CD14-positive monocyte (primary cell): ENCODE measurements around the gene KIF3C. TPM values are rescaled to one million over a fixed set of nuclear protein-coding genes. Genes with fewer than 3 reads are reported as not detected.
A peak's percentile ranks its signal among the peaks of the same experiment; 100 is the strongest.

Experiments
- DNase-seq, 3 donors: peaks; one replicate each; pipeline ENCODE4 v3.0.0-alpha.2; 2011 to 2022
- H2AFZ ChIP-seq: 2 replicates; pipeline ENCODE4 v1.6.0; 2012; ENCODE audit warnings: mild to moderate bottlenecking, low read depth, low read length, inconsistent platforms; ENCODE audit not compliant: insufficient read depth, poor library complexity, severe bottlenecking
- H3K27ac ChIP-seq, 2 donors: 1 replicate in 1 of 2; 2 replicates in 1 of 2; pipeline ENCODE4 v1.5.1; 2012 to 2013; ENCODE audit warnings: low read length in 2 of 2, control low read depth in 1 of 2, inconsistent platforms in 1 of 2, low read depth in 1 of 2, mild to moderate bottlenecking in 1 of 2
- H3K27me3 ChIP-seq, 2 donors: one replicate each; pipeline versions ENCODE4 v1.6.0 to v1.6.1; 2011 to 2013; ENCODE audit warnings: low read length in 2 of 2; ENCODE audit not compliant: control insufficient read depth in 2 of 2, insufficient read depth in 2 of 2
- H3K36me3 ChIP-seq, 2 donors: replicated peaks in 1 of 2; 1 replicate in 1 of 2; 2 replicates in 1 of 2; pipeline versions ENCODE4 v1.5.1 to v1.6.1; 2012 to 2013; ENCODE audit warnings: low read length in 2 of 2, control low read depth in 1 of 2, inconsistent platforms in 1 of 2, mild to moderate bottlenecking in 1 of 2; ENCODE audit not compliant: insufficient read depth in 2 of 2, control insufficient read depth in 1 of 2
- H3K4me1 ChIP-seq, 2 donors: 1 replicate in 1 of 2; 2 replicates in 1 of 2; pipeline versions ENCODE4 v1.5.1 to v1.6.1; 2012 to 2013; ENCODE audit warnings: low read length in 2 of 2, control low read depth in 1 of 2, inconsistent platforms in 1 of 2, mild to moderate bottlenecking in 1 of 2, moderate library complexity in 1 of 2; ENCODE audit not compliant: insufficient read depth in 2 of 2, control insufficient read depth in 1 of 2
- H3K4me2 ChIP-seq: replicated peaks from 2 replicates; pipeline ENCODE3; 2012; ENCODE audit warnings: low read length, moderate library complexity, mild to moderate bottlenecking; ENCODE audit not compliant: poor library complexity, severe bottlenecking; ENCODE audit errors: extremely low read depth
- H3K4me3 ChIP-seq, 3 experiments: fragments of 200-600 bp in 1 of 3; sonication (generic) in 1 of 3; replicated peaks in 1 of 3; 1 replicate in 2 of 3; 2 replicates in 1 of 3; pipeline ENCODE4 v1.5.1; 2011 to 2013; ENCODE audit warnings: low read length in 3 of 3, mild to moderate bottlenecking in 3 of 3, control low read depth in 2 of 3, low read depth in 2 of 3, inconsistent platforms in 1 of 3, moderate library complexity in 1 of 3
- H3K79me2 ChIP-seq: 2 replicates; pipeline ENCODE4 v1.6.0; 2012; ENCODE audit warnings: mild to moderate bottlenecking, control low read depth, inconsistent platforms, low read length, moderate library complexity; ENCODE audit not compliant: insufficient read depth
- H3K9ac ChIP-seq: 2 replicates; pipeline ENCODE4 v1.6.0; 2017; ENCODE audit warnings: low read length, mild to moderate bottlenecking; ENCODE audit not compliant: insufficient read depth, poor library complexity, severe bottlenecking
- H3K9me3 ChIP-seq, 2 donors: replicated peaks in 1 of 2; 1 replicate in 1 of 2; 2 replicates in 1 of 2; pipeline versions ENCODE4 v1.5.1 to v1.6.1; 2012 to 2013; ENCODE audit warnings: low read length in 2 of 2, control low read depth in 1 of 2; ENCODE audit not compliant: control insufficient read depth in 1 of 2, insufficient read depth in 1 of 2
- H4K20me1 ChIP-seq: 2 replicates; pipeline ENCODE4 v1.6.0; 2012; ENCODE audit warnings: mild to moderate bottlenecking, low read length, control low read depth, moderate library complexity; ENCODE audit not compliant: insufficient read depth
- H3K27ac Mint-ChIP-seq, 7 donors: one replicate each; pipeline ENCODE4 v1.8.0; 2020; ENCODE audit warnings: mild to moderate bottlenecking in 7 of 7, mixed read lengths in 7 of 7, moderate library complexity in 6 of 7, inconsistent platforms in 2 of 7
- H3K27me3 Mint-ChIP-seq, 3 donors: one replicate each; pipeline ENCODE4 v1.8.0; 2021 to 2022; ENCODE audit warnings: low read depth in 3 of 3, mild to moderate bottlenecking in 3 of 3, mixed read lengths in 3 of 3, moderate library complexity in 3 of 3, inconsistent platforms in 1 of 3
- H3K36me3 Mint-ChIP-seq, 2 donors: one replicate each; pipeline ENCODE4 v1.8.0; 2020; ENCODE audit warnings: mixed read lengths in 2 of 2, inconsistent platforms in 1 of 2, mild to moderate bottlenecking in 1 of 2
- H3K4me1 Mint-ChIP-seq: one replicate; pipeline ENCODE4 v1.8.0; 2020; ENCODE audit warnings: mild to moderate bottlenecking, mixed read lengths
- H3K4me3 Mint-ChIP-seq, 2 donors: one replicate each; pipeline ENCODE4 v1.8.0; 2020; ENCODE audit warnings: mild to moderate bottlenecking in 2 of 2, mixed read lengths in 2 of 2, moderate library complexity in 1 of 2
- H3K9me3 Mint-ChIP-seq, 7 donors: one replicate each; pipeline ENCODE4 v1.8.0; 2020 to 2022; ENCODE audit warnings: mixed read lengths in 7 of 7, mild to moderate bottlenecking in 6 of 7, moderate library complexity in 6 of 7, inconsistent platforms in 2 of 7
- CTCF ChIP-seq: fragments of 200-600 bp; IDR thresholded peaks from one replicate; pipeline ENCODE4 v1.8.0; 2022; ENCODE audit warnings: antibody characterized with exemption, mild to moderate bottlenecking
- WGBS: methylation state at CpG from one replicate; pipeline ENCODE4 v1.1.5; 2013; ENCODE audit warnings: missing lambda C conversion rate; ENCODE audit not compliant: insufficient coverage; 5-methylcytosine and 5-hydroxymethylcytosine counted together
- intact Hi-C, 2 donors: fragments of 100-400 bp; cut with micrococcal nuclease; formaldehyde crosslinking; loops; one replicate each; pipeline versions ENCODE4 v1.15.0 to v1.15.1; 2023
- polyA plus RNA-seq, 3 donors: library from polyadenylated mRNA; depleted of rRNA in 1 of 3; unstranded in 2 of 3; stranded (reverse) in 1 of 3; fragments of 300-500 nt in 2 of 3; fragments of >200 nt in 1 of 3; fragmentation: Illumina TruSeq in 2 of 3; gene quantifications; 1 replicate in 2 of 3; 2 replicates in 1 of 3; pipeline ENCODE4 v1.2.3, GENCODE V29; 2012 to 2021

The KIF3C gene
- polyA plus RNA-seq, 3 donors, result 0.28 to 0.97 (median 0.47) TPM

DNA sequence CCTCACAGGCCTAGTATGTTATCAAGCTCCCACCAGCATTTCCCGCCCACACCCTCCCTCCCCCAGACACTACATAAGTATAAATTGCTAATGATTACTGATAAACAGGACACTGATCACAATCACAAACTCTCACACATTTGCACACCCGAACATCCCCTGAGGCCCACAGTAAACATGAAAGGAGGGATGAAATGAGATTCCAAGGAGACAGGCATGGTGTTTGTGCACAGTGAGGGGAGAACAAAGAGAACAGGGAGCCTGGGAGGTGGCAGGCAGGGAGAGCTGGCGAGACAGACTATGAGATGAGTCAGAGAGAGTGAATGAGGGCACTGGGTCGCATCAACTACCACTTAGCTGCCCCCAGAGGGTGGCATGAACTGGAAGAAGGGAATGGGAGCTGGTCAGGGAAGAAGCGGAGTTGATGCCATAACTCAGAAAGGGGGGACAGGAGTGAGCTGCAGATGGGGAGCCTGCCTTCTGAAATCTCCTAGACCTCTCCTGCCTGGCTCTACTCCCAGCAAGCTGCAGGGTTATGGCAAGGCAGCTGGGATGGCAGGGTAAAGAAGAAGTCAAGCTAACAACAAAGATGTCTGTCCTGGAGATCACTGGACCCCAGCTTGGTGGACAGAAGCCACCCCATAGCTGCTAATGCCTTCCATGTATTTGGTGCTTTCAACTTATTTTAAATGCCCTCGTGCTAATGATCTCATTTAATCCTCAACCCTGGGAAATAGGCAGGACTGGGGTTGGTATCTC, 5.1 kb downstream of the KIF3C start:
- Histone ChIP-seq H3K4me1 (peaks cover 9% of the 10 kb centered on the region in 2 donors), H3K9ac (no peak overlapping the region), H4K20me1 (no peaks in the 10 kb centered on the region), H3K79me2 (no peaks in the 10 kb centered on the region), H3K4me3 (no peak overlapping the region), H3K27ac (no peak overlapping the region), H3K9me3 (no peaks in the 10 kb centered on the region), H3K27me3 (no peaks in the 10 kb centered on the region), H3K36me3 (no peaks in the 10 kb centered on the region), H2AFZ (no peak overlapping the region), H3K4me2 (no peak overlapping the region)
- H3K4me1 Mint-ChIP-seq, result peaks cover 34% of the 10 kb centered on the region
- H3K4me3 Mint-ChIP-seq, result no peak overlapping the region
- peak overlapping the region in 1 of 7 donors; percentile 75 for H3K27ac Mint-ChIP-seq
- no peak for DNase-seq
- H3K36me3 Mint-ChIP-seq, result peaks cover 6 to 7% of the 10 kb centered on the region in 2 donors
- TF ChIP-seq CTCF, result no peak
- intact Hi-C loops, result no loop called here
- peaks cover 0 to 2% (median 0%) of the 10 kb centered on the region in 7 donors for H3K9me3 Mint-ChIP-seq
- peaks cover 3 to 7% (median 7%) of the 10 kb centered on the region in 3 donors for H3K27me3 Mint-ChIP-seq
- WGBS, result 80% methylated on average over 2 of the region's 6 CpGs

GRCh38 chr2:25972049-25972823, 10.1 kb downstream of the KIF3C start:
- intact Hi-C loops, result no loop called here
- Mint-ChIP-seq H3K27ac (peak overlapping the region in 1 of 7 donors; percentile 21), H3K36me3 (peaks cover 5 to 11% of the 10 kb centered on the region in 2 donors), H3K4me1 (peaks cover 17% of the 10 kb centered on the region), H3K9me3 (no peaks in the 10 kb centered on the region), H3K4me3 (no peak overlapping the region), H3K27me3 (peaks cover 0 to 7% (median 3%) of the 10 kb centered on the region in 3 donors)
- DNase-seq, result no peak
- no peak overlapping the region for H2AFZ ChIP-seq
- no peaks in the 10 kb centered on the region for H3K9me3 ChIP-seq
- H3K4me2 ChIP-seq, result no peak overlapping the region
- no peaks in the 10 kb centered on the region for H3K27me3 ChIP-seq
- H3K36me3 ChIP-seq, result no peaks in the 10 kb centered on the region
- no peak overlapping the region for H3K27ac ChIP-seq
- no peak overlapping the region for H3K4me3 ChIP-seq
- TF ChIP-seq CTCF, result no peak
- H4K20me1 ChIP-seq, result no peaks in the 10 kb centered on the region
- 50% methylated on average over 7 of the region's 7 CpGs for WGBS
- H3K79me2 ChIP-seq, result no peaks in the 10 kb centered on the region
- no peaks in the 10 kb centered on the region for H3K4me1 ChIP-seq
- H3K9ac ChIP-seq, result no peak overlapping the region
